H1 (cell line): ENCODE data around the gene GATAD2B. TPM values are rescaled to one million over a fixed set of nuclear protein-coding genes. Genes with fewer than 3 reads are reported as not detected.

Experiments used
- CTCF ChIA-PET: fragments of 300-600 bp; sonication (Branson Sonifier 250); formaldehyde crosslinking; loops from one replicate; lab custom pipeline; 2021; ENCODE audit not compliant: partially characterized antibody; lab: Charles Lee
- POLR2A ChIA-PET: fragments of 300-600 bp; sonication (Branson Sonifier 250); formaldehyde crosslinking; loops from one replicate; lab custom pipeline; 2021; ENCODE audit warnings: inconsistent platforms; ENCODE audit not compliant: partially characterized antibody; lab: Charles Lee
- DNase-seq, 2 experiments: peaks; one replicate each; pipeline versions ENCODE4 v3.0.0 to v3.0.0-alpha.2; 2010 to 2022; ENCODE audit warnings: low spot score in 2 of 2, low read depth in 1 of 2, mixed read lengths in 1 of 2
- FAIRE-seq: peaks from 2 replicates; lab custom pipeline; 2011; peaks lifted over from hg19 to GRCh38; lab: Jason Lieb, UNC
- H2AFZ ChIP-seq: 2 replicates; pipeline ENCODE4 v1.8.1; 2012; ENCODE audit warnings: low read length, inconsistent platforms
- H2AK5ac ChIP-seq: 2 replicates; pipeline ENCODE4 v1.6.1; 2013; ENCODE audit warnings: low read depth, low read length
- H2BK120ac ChIP-seq: replicated peaks from 2 replicates; pipeline ENCODE3; 2013; ENCODE audit warnings: low read depth, low read length, inconsistent platforms
- H2BK12ac ChIP-seq: 2 replicates; pipeline ENCODE4 v1.6.1; 2013; ENCODE audit warnings: low read depth, low read length
- H2BK15ac ChIP-seq: 2 replicates; pipeline ENCODE4 v1.6.1; 2013; ENCODE audit warnings: low read length
- H2BK20ac ChIP-seq: 2 replicates; pipeline ENCODE4 v1.6.1; 2013; ENCODE audit warnings: low read length
- H2BK5ac ChIP-seq: 2 replicates; pipeline ENCODE4 v1.6.1; 2013; ENCODE audit warnings: low read depth, low read length
- H3K14ac ChIP-seq: 2 replicates; pipeline ENCODE4 v1.6.1; 2013; ENCODE audit warnings: inconsistent platforms; ENCODE audit not compliant: insufficient read length
- H3K18ac ChIP-seq: 2 replicates; pipeline ENCODE4 v1.6.1; 2013; ENCODE audit warnings: low read length; ENCODE audit errors: extremely low read depth
- H3K23ac ChIP-seq: 2 replicates; pipeline ENCODE4 v1.6.1; 2013; ENCODE audit warnings: inconsistent platforms; ENCODE audit not compliant: insufficient read length
- H3K23me2 ChIP-seq: 2 replicates; pipeline ENCODE4 v1.6.1; 2013; ENCODE audit warnings: low read depth, low read length
- H3K27ac ChIP-seq: 2 replicates; pipeline ENCODE4 v1.6.1; 2011; ENCODE audit warnings: low read depth, low read length, inconsistent platforms
- H3K27me3 ChIP-seq, 4 experiments: replicated peaks in 1 of 4; 1 replicate in 1 of 4; 2 replicates in 3 of 4; pipeline versions ENCODE4 v1.6.1 to v1.8.1; 2011 to 2013; ENCODE audit warnings: low read length in 3 of 4, mild to moderate bottlenecking in 3 of 4, inconsistent platforms in 2 of 4, mixed read lengths in 2 of 4, moderate library complexity in 1 of 4; ENCODE audit not compliant: control insufficient read depth in 3 of 4, insufficient read depth in 3 of 4; ENCODE audit errors: extremely low read depth in 1 of 4
- H3K36me3 ChIP-seq, 4 experiments: 2 replicates each; pipeline versions ENCODE4 v1.6.1 to v1.8.1; 2011 to 2013; ENCODE audit warnings: mild to moderate bottlenecking in 4 of 4, low read length in 3 of 4, moderate library complexity in 2 of 4, control low read depth in 1 of 4, inconsistent platforms in 1 of 4; ENCODE audit not compliant: insufficient read depth in 4 of 4, control insufficient read depth in 2 of 4
- H3K4ac ChIP-seq: replicated peaks from 2 replicates; pipeline ENCODE3; 2013; ENCODE audit warnings: low read length, low read depth, mixed read lengths, inconsistent platforms; ENCODE audit not compliant: insufficient read length
- H3K4me1 ChIP-seq, 4 experiments: replicated peaks in 1 of 4; 1 replicate in 1 of 4; 2 replicates in 3 of 4; pipeline versions ENCODE4 v1.6.1 to v1.8.1; 2011 to 2013; ENCODE audit warnings: low read length in 3 of 4, inconsistent platforms in 2 of 4, mixed read lengths in 1 of 4; ENCODE audit not compliant: insufficient read depth in 4 of 4, control insufficient read depth in 3 of 4
- H3K4me2 ChIP-seq, 2 experiments: 2 replicates each; pipeline versions ENCODE4 v1.6.1 to v1.8.1; 2011 to 2013; ENCODE audit warnings: low read depth in 2 of 2, low read length in 2 of 2, control low read depth in 1 of 2, inconsistent platforms in 1 of 2, mild to moderate bottlenecking in 1 of 2; ENCODE audit not compliant: insufficient read depth in 1 of 2
- H3K4me3 ChIP-seq, 4 experiments: fragments of 200-600, 300-600 bp in 1 of 4; sonication (generic), shearing (Covaris generic), sonication (Bioruptor Twin) in 1 of 4; 2 replicates each; pipeline versions ENCODE4 v1.5.1 to v1.8.1; 2011 to 2016; ENCODE audit warnings: low read length in 4 of 4, low read depth in 3 of 4, control low read depth in 2 of 4, inconsistent platforms in 2 of 4, mild to moderate bottlenecking in 2 of 4, mixed read lengths in 1 of 4, moderate library complexity in 1 of 4; ENCODE audit not compliant: insufficient read depth in 2 of 4; ENCODE audit errors: extremely low read depth in 1 of 4
- H3K56ac ChIP-seq: replicated peaks from 2 replicates; pipeline ENCODE3; 2013; ENCODE audit warnings: low read depth, mild to moderate bottlenecking, mixed read lengths, low read length, inconsistent platforms; ENCODE audit not compliant: insufficient read length
- H3K79me1 ChIP-seq: 2 replicates; pipeline ENCODE4 v1.6.1; 2013; ENCODE audit warnings: low read depth, low read length, control low read depth
- H3K79me2 ChIP-seq, 2 experiments: 2 replicates each; pipeline versions ENCODE4 v1.6.1 to v1.8.1; 2012 to 2013; ENCODE audit warnings: low read length in 2 of 2, mild to moderate bottlenecking in 2 of 2, inconsistent platforms in 1 of 2; ENCODE audit not compliant: insufficient read depth in 2 of 2, control insufficient read depth in 1 of 2
- H3K9ac ChIP-seq, 4 experiments: replicated peaks in 1 of 4; 1 replicate in 1 of 4; 2 replicates in 3 of 4; pipeline versions ENCODE4 v1.6.1 to v1.8.1; 2011 to 2013; ENCODE audit warnings: low read depth in 3 of 4, low read length in 3 of 4, control low read depth in 2 of 4, mild to moderate bottlenecking in 2 of 4, moderate library complexity in 2 of 4, inconsistent platforms in 1 of 4; ENCODE audit errors: extremely low read depth in 1 of 4
- H3K9me3 ChIP-seq, 2 experiments: 2 replicates each; pipeline versions ENCODE4 v1.6.1 to v1.8.1; 2012 to 2013; ENCODE audit warnings: mild to moderate bottlenecking in 2 of 2, moderate library complexity in 2 of 2, control low read depth in 1 of 2, inconsistent platforms in 1 of 2, low read depth in 1 of 2, low read length in 1 of 2, mixed read lengths in 1 of 2; ENCODE audit not compliant: insufficient read depth in 2 of 2
- H4K20me1 ChIP-seq, 2 experiments: replicated peaks in 1 of 2; 2 replicates each; pipeline versions ENCODE3 to v1.8.1; 2011 to 2013; ENCODE audit warnings: inconsistent platforms in 2 of 2, low read length in 2 of 2, mild to moderate bottlenecking in 1 of 2; ENCODE audit not compliant: insufficient read depth in 2 of 2, control insufficient read depth in 1 of 2
- H4K5ac ChIP-seq: 2 replicates; pipeline ENCODE4 v1.6.1; 2013; ENCODE audit warnings: low read length, low read depth, mixed read lengths, inconsistent platforms; ENCODE audit not compliant: insufficient read length
- H4K8ac ChIP-seq: 2 replicates; pipeline ENCODE4 v1.8.0; 2013; ENCODE audit warnings: mild to moderate bottlenecking, moderate library complexity, low read length, inconsistent platforms; ENCODE audit not compliant: insufficient read depth; ENCODE audit errors: extremely low read depth
- H4K91ac ChIP-seq: replicated peaks from 2 replicates; pipeline ENCODE3; 2013; ENCODE audit warnings: low read length, mixed read lengths, inconsistent platforms; ENCODE audit not compliant: insufficient read length
- BCL11A ChIP-seq, 2 experiments: IDR thresholded peaks; one replicate each; pipeline ENCODE4 v1.6.1; 2011; ENCODE audit warnings: low read depth in 2 of 2, low read length in 2 of 2, mild to moderate bottlenecking in 2 of 2
- CREB1 ChIP-seq: IDR thresholded peaks from 2 replicates; pipeline ENCODE4 v1.6.1; 2012; ENCODE audit warnings: inconsistent platforms
- GABPA ChIP-seq: IDR thresholded peaks from 2 replicates; pipeline ENCODE4 v1.6.1; 2011; ENCODE audit warnings: mild to moderate bottlenecking, low read length, moderate library complexity, borderline replicate concordance; ENCODE audit not compliant: insufficient read depth
- HDAC2 ChIP-seq, 2 experiments: fragments of 300-600 bp in 1 of 2; sonication (generic) in 1 of 2; IDR thresholded peaks; 2 replicates each; pipeline ENCODE4 v1.6.1; 2011 to 2012; ENCODE audit warnings: low read depth in 2 of 2, low read length in 2 of 2, mild to moderate bottlenecking in 2 of 2, moderate library complexity in 2 of 2, borderline replicate concordance in 1 of 2, inconsistent platforms in 1 of 2
- JUN ChIP-seq: IDR thresholded peaks from 2 replicates; pipeline ENCODE4 v1.6.1; 2011; ENCODE audit warnings: low read depth, mild to moderate bottlenecking, improper control_type of control experiment, low read length
- NANOG ChIP-seq: IDR thresholded peaks from 2 replicates; pipeline ENCODE4 v1.6.1; 2011; ENCODE audit warnings: low read length, low read depth, mild to moderate bottlenecking, inconsistent platforms; ENCODE audit not compliant: insufficient read depth, poor library complexity, severe bottlenecking
- POLR2A ChIP-seq, 2 experiments: IDR thresholded peaks; 1 replicate in 1 of 2; 2 replicates in 1 of 2; pipeline ENCODE4 v1.6.1; 2011; ENCODE audit warnings: low read depth in 2 of 2, low read length in 2 of 2, mild to moderate bottlenecking in 2 of 2; ENCODE audit errors: control extremely low read depth in 1 of 2
- POU5F1 ChIP-seq: IDR thresholded peaks from 2 replicates; pipeline ENCODE4 v1.6.1; 2011; ENCODE audit warnings: low read depth, mild to moderate bottlenecking, low read length, moderate library complexity
- RAD21 ChIP-seq, 2 experiments: IDR thresholded peaks in 1 of 2; conservative IDR thresholded peaks in 1 of 2; 2 replicates each; pipeline ENCODE4 v1.6.1; 2011; ENCODE audit warnings: low read depth in 2 of 2, low read length in 2 of 2, improper control_type of control experiment in 1 of 2, inconsistent platforms in 1 of 2, mild to moderate bottlenecking in 1 of 2, moderate library complexity in 1 of 2
- RNF2 ChIP-seq: fragments of 200-900, 300-1000 bp; sonication (generic); IDR thresholded peaks from 2 replicates; pipeline ENCODE4 v1.7.1; 2016; ENCODE audit warnings: borderline replicate concordance, low read depth, mild to moderate bottlenecking, antibody characterized with exemption, low read length; ENCODE audit not compliant: poor library complexity, severe bottlenecking; ENCODE audit errors: missing control alignments
- SAP30 ChIP-seq: fragments of 300-600 bp; sonication (generic); IDR thresholded peaks from 2 replicates; pipeline ENCODE4 v1.7.1; 2012; ENCODE audit warnings: low read length, moderate library complexity, mild to moderate bottlenecking, inconsistent platforms; ENCODE audit not compliant: insufficient read depth, insufficient replicate concordance
- SIX5 ChIP-seq: IDR thresholded peaks from 2 replicates; pipeline ENCODE4 v1.6.1; 2011; ENCODE audit warnings: mild to moderate bottlenecking, low read depth, low read length
- WGBS, 2 experiments: shearing (Covaris generic) in 1 of 2; methylation state at CpG; one replicate each; pipeline versions ENCODE4 v1.1.6 to v1.1.7; 2013 to 2015; ENCODE audit warnings: low lambda C conversion rate in 2 of 2, mixed read lengths in 2 of 2, inconsistent platforms in 1 of 2, low coverage in 1 of 2, missing lambda C conversion rate in 1 of 2; ENCODE audit not compliant: insufficient replicate concordance in 2 of 2, insufficient coverage in 1 of 2, insufficient read length in 1 of 2; ENCODE audit errors: extremely low coverage in 1 of 2, missing lambda C conversion rate in 1 of 2; 5-methylcytosine and 5-hydroxymethylcytosine counted together
- polyA plus RNA-seq, 7 experiments: library from polyadenylated mRNA; depleted of rRNA in 3 of 7; stranded (reverse) in 5 of 7; unstranded in 2 of 7; fragments of >200 nt in 5 of 7; fragments of 200-250 nt in 2 of 7; gene quantifications; 1 replicate in 5 of 7; 2 replicates in 1 of 7; 4 replicates in 1 of 7; pipeline versions ENCODE4 v1.2.1 to v1.2.3, GENCODE V29; 2011 to 2013; ENCODE audit warnings: missing spikeins in 2 of 7, mixed read lengths in 2 of 7
- total RNA-seq: library from RNA; stranded (reverse); fragmentation: NEBNext Ultra II Directional; extraction: Animal tissue kit (Norgen Biotek cat#: 25700); gene quantifications from 2 replicates; pipeline ENCODE4 v1.2.1, GENCODE V29; 2021
- TF ChIP-seq, protein P1 (sequence below): IDR thresholded peaks from 2 replicates; pipeline ENCODE4 v1.6.1; 2011; ENCODE audit warnings: low read depth, mild to moderate bottlenecking, low read length; ENCODE audit not compliant: insufficient read depth

Gene GATAD2B
- total and polyA plus RNA-seq, 2 of the 8 experiments (the other 6 are each of a cell fraction or from before 2014, with no cell fraction given) = 8.4 to 39.1 TPM

DNA sequence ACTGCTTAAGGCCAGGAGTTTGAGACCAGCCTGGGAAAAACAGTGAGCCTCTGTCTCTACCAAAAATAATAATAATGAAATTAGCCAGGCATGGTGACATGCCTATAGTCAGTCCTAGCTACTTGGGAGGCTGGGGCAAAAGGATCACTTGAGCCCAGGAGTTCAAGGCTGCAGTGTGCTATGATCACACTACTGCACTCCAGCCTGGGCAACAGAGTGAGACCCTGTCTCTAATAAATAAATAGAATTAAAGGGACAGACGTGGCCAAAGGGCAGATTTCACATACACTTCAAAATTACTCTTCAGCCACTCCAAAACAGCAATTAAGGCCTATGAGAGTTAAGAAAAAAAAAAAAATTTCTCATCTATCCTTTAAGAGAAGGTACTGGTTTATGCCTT lies 45.7 kb downstream of the GATAD2B start:
- Histone ChIP-seq H4K91ac (no peak overlapping the region), H3K27me3 (no peaks in the 10 kb centered on the region), H3K4ac (no peak overlapping the region), H3K56ac (no peak overlapping the region), H4K8ac (no peak overlapping the region), H3K4me1 (peaks cover 2 to 12% (median 6%) of the 10 kb centered on the region in 4 experiments), H3K4me2 (no peak overlapping the region), H3K9ac (no peak overlapping the region), H2BK120ac (no peak overlapping the region), H3K14ac (no peak overlapping the region), H3K23ac (no peak overlapping the region), H3K4me3 (no peak overlapping the region), H3K36me3 (no peaks in the 10 kb centered on the region), H2BK15ac (no peak overlapping the region), H3K79me1 (peaks cover 5% of the 10 kb centered on the region), H2BK20ac (no peak overlapping the region), H3K9me3 (no peaks in the 10 kb centered on the region), H3K18ac (no peak overlapping the region), H2BK5ac (no peak overlapping the region), H3K23me2 (no peaks in the 10 kb centered on the region), H3K79me2 (peaks cover 0 to 90% of the 10 kb centered on the region in 2 experiments; a peak in 3 of 4 replicates), H2AK5ac (no peak overlapping the region), H4K5ac (no peak overlapping the region), H4K20me1 (peaks cover 8 to 13% of the 10 kb centered on the region in 2 experiments), H2AFZ (no peak overlapping the region), H3K27ac (no peak overlapping the region), H2BK12ac (no peak overlapping the region)
- FAIRE-seq = no peak
- WGBS, 2 experiments = 76% methylated on average over 1 of the region's 1 CpG; no CpG with 5 or more reads in 1 of the 2 experiments
- ChIA-PET POLR2A (interaction anchor here (0.6 to 0.7 kb wide), 2 partner anchors 11 to 90 kb away, joined by 3 read pairs; no protein-coding TSS in a partner anchor), CTCF (no interaction called here)
- DNase-seq = no peak
- TF ChIP-seq, protein P1, sequence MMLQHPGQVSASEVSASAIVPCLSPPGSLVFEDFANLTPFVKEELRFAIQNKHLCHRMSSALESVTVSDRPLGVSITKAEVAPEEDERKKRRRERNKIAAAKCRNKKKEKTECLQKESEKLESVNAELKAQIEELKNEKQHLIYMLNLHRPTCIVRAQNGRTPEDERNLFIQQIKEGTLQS = no peak
- TF ChIP-seq BCL11A (IDR thresholded peaks at IDR 0.05; ENCODE audit: low read depth in 2 of 2, low read length in 2 of 2) (no peak), HDAC2 (IDR thresholded peaks at IDR 0.05; ENCODE audit: borderline replicate concordance in 1 of 2, low read depth in 2 of 2, low read length in 2 of 2) (no peak), GABPA (no peak), RNF2 (no peak), CREB1 (no peak), POU5F1 (no peak), JUN (no peak), NANOG (no peak), SIX5 (no peak), SAP30 (no peak), RAD21 (IDR thresholded peaks at IDR 0.05 in 1 of 2, conservative IDR thresholded peaks at IDR 0.05 in 1 of 2; ENCODE audit: low read depth in 2 of 2, low read length in 2 of 2) (no peak), POLR2A (IDR thresholded peaks at IDR 0.05; ENCODE audit: control extremely low read depth in 1 of 2, low read depth in 2 of 2, low read length in 2 of 2) (no peak)
